K562 (cell line): ENCODE data around the gene SEMA3G. TPM values are rescaled to one million over a fixed set of nuclear protein-coding genes. Genes with fewer than 3 reads are reported as not detected.

Source experiments
- ATAC-seq: fragments of 200-7000 bp; cut with Tn5 transposase; 3 replicates; pipeline ENCODE4 v1.9.1; 2020; ENCODE audit warnings: moderate library complexity
- BruUV-seq: library from RNA; stranded (reverse); fragments of 400-500 nt; replicated peaks from 2 replicates; lab custom pipeline; 2021; lab: Mats Ljungman, UMichigan
- CTCF ChIA-PET: fragments of 300-600 bp; formaldehyde crosslinking; extraction: SDS; loops from one replicate; lab custom pipeline; 2021; ENCODE audit warnings: low intra/inter-chr PET ratio; lab: Yijun Ruan, JAX
- POLR2A ChIA-PET: fragments of 300-600, 350-650 bp; sonication (Branson Sonifier 250); formaldehyde crosslinking; extraction: SDS; loops from one replicate; lab custom pipeline; 2021; ENCODE audit warnings: antibody characterized with exemption, inconsistent platforms; lab: Yijun Ruan, JAX
- DNase-seq, 4 experiments: peaks; one replicate each; pipeline versions ENCODE4 v3.0.0 to v3.0.0-alpha.2; 2011 to 2018; ENCODE audit warnings: low spot score in 3 of 4, mixed read lengths in 3 of 4; ENCODE audit errors: extremely low read depth in 1 of 4
- FAIRE-seq: peaks from 2 replicates; lab custom pipeline; 2011; peaks lifted over from hg19 to GRCh38; lab: Jason Lieb, UNC
- H2AFZ ChIP-seq: 2 replicates; pipeline ENCODE4 v1.6.0; 2011; ENCODE audit warnings: low read depth, low read length, control low read depth, inconsistent platforms
- H3K27ac ChIP-seq: fragments of 200-600 bp; 3 replicates; pipeline ENCODE4 v1.8.0; 2011; ENCODE audit warnings: low read depth, mild to moderate bottlenecking, control low read depth, inconsistent platforms, low read length, moderate library complexity, mixed read lengths; ENCODE audit errors: extremely low read depth
- H3K27me3 ChIP-seq, 2 experiments: fragments of 300-600 bp in 1 of 2; 2 replicates in 1 of 2; 3 replicates in 1 of 2; pipeline versions ENCODE4 v1.6.0 to v1.8.0; 2011; ENCODE audit warnings: inconsistent platforms in 2 of 2, low read length in 2 of 2, mild to moderate bottlenecking in 1 of 2, mixed read lengths in 1 of 2, moderate library complexity in 1 of 2; ENCODE audit not compliant: control insufficient read depth in 2 of 2, insufficient read depth in 2 of 2
- H3K36me3 ChIP-seq: fragments of 300-600 bp; 3 replicates; pipeline ENCODE4 v1.8.0; 2011; ENCODE audit warnings: mild to moderate bottlenecking, low read length, inconsistent platforms; ENCODE audit not compliant: control insufficient read depth, insufficient read depth
- H3K4me1 ChIP-seq, 2 experiments: fragments of 200-600 bp in 1 of 2; replicated peaks in 1 of 2; 2 replicates in 1 of 2; 3 replicates in 1 of 2; pipeline versions ENCODE4 v1.5.1 to v1.8.0; 2011; ENCODE audit warnings: inconsistent platforms in 2 of 2, low read length in 2 of 2, mild to moderate bottlenecking in 1 of 2, mixed read lengths in 1 of 2, moderate library complexity in 1 of 2; ENCODE audit not compliant: control insufficient read depth in 2 of 2, insufficient read depth in 2 of 2
- H3K4me2 ChIP-seq: 2 replicates; pipeline ENCODE4 v1.6.1; 2011; ENCODE audit warnings: low read length, control low read depth, inconsistent platforms, mixed read lengths; ENCODE audit not compliant: insufficient read depth
- H3K4me3 ChIP-seq: fragments of 200-600 bp; sonication (generic), shearing (Covaris generic); 2 replicates; pipeline ENCODE4 v1.5.1; 2016; ENCODE audit warnings: control low read depth, inconsistent platforms
- H3K79me2 ChIP-seq: fragments of 200-600 bp; 3 replicates; pipeline ENCODE4 v1.8.0; 2011; ENCODE audit warnings: low read length, inconsistent platforms; ENCODE audit not compliant: control insufficient read depth, insufficient read depth
- H3K9ac ChIP-seq, 2 experiments: 2 replicates each; pipeline versions ENCODE4 v1.6.0 to v1.6.1; 2011; ENCODE audit warnings: low read depth in 2 of 2, low read length in 2 of 2, control low read depth in 1 of 2, inconsistent platforms in 1 of 2, mild to moderate bottlenecking in 1 of 2, mixed read lengths in 1 of 2; ENCODE audit not compliant: insufficient read depth in 1 of 2
- H3K9me1 ChIP-seq: one replicate; pipeline ENCODE4 v1.6.0; 2011; ENCODE audit warnings: inconsistent platforms, mild to moderate bottlenecking, low read length, moderate library complexity; ENCODE audit not compliant: control insufficient read depth, insufficient read depth
- H3K9me3 ChIP-seq: replicated peaks from 2 replicates; pipeline ENCODE4 v1.5.1; 2011; ENCODE audit warnings: low read depth, low read length, inconsistent platforms; ENCODE audit not compliant: control insufficient read depth, insufficient read depth
- H4K20me1 ChIP-seq: replicated peaks from 2 replicates; pipeline ENCODE4 v1.6.1; 2011; ENCODE audit warnings: low read length, inconsistent platforms, mixed read lengths; ENCODE audit not compliant: control insufficient read depth, insufficient read depth
- ARID1B ChIP-seq: fragments of 450-650 bp; IDR thresholded peaks from 2 replicates; pipeline ENCODE4 v1.6.1; 2016; ENCODE audit warnings: antibody characterized with exemption, mild to moderate bottlenecking, inconsistent platforms
- BDP1 ChIP-seq: IDR thresholded peaks from 3 replicates; pipeline ENCODE4 v1.6.1; 2011; ENCODE audit not compliant: insufficient read length, insufficient read depth
- DACH1 ChIP-seq: fragments of 450-650 bp; IDR thresholded peaks from 2 replicates; pipeline ENCODE4 v1.6.1; 2018; ENCODE audit not compliant: partially characterized antibody
- E2F3 ChIP-seq: fragments of 250-450 bp; sonication (Bioruptor Pico); IDR thresholded peaks from 2 replicates; pipeline ENCODE4 v1.4.0; 2020; ENCODE audit warnings: mild to moderate bottlenecking
- JUNB ChIP-seq: fragments of 450-650 bp; formaldehyde crosslinking; conservative IDR thresholded peaks from 2 replicates; pipeline ENCODE4 v1.4.0; 2020; ENCODE audit warnings: mild to moderate bottlenecking
- MYNN ChIP-seq, 2 experiments: sonication (generic); formaldehyde crosslinking in 1 of 2; IDR thresholded peaks; 2 replicates each; pipeline versions ENCODE4 v1.5.0 to v1.6.1; 2016 to 2020; ENCODE audit warnings: antibody characterized with exemption in 1 of 2, missing genetic modification reagents in 1 of 2
- NONO ChIP-seq, 2 experiments: fragments of 200-400 bp in 1 of 2; fragments of 450-650 bp in 1 of 2; formaldehyde crosslinking in 1 of 2; IDR thresholded peaks; 2 replicates each; pipeline ENCODE4 v1.6.1; 2017; ENCODE audit warnings: low read depth in 2 of 2, mild to moderate bottlenecking in 2 of 2, moderate library complexity in 2 of 2, low read length in 1 of 2
- POLR2G ChIP-seq: fragments of 200-400 bp; formaldehyde crosslinking; IDR thresholded peaks from 2 replicates; pipeline ENCODE4 v1.6.1; 2017; ENCODE audit warnings: low read depth, mild to moderate bottlenecking, antibody characterized with exemption, low read length, moderate library complexity
- SNAPC5 ChIP-seq: fragments of 250-450 bp; sonication (Bioruptor Pico); IDR thresholded peaks from 2 replicates; pipeline ENCODE4 v1.8.0; 2021; ENCODE audit warnings: moderate library complexity, mild to moderate bottlenecking, inconsistent platforms
- TCF3 ChIP-seq: sonication (generic); formaldehyde crosslinking; IDR thresholded peaks from 2 replicates; pipeline ENCODE4 v1.4.0; 2020; ENCODE audit warnings: mild to moderate bottlenecking, missing genetic modification reagents
- ZFP36 ChIP-seq: fragments of 150-350 bp; IDR thresholded peaks from 2 replicates; pipeline ENCODE4 v1.6.1; 2018; ENCODE audit warnings: low read length, low read depth; ENCODE audit not compliant: partially characterized antibody
- ZNF12 ChIP-seq: sonication (generic); formaldehyde crosslinking; IDR thresholded peaks from 2 replicates; pipeline ENCODE4 v1.4.0; 2020; ENCODE audit warnings: mild to moderate bottlenecking, missing genetic modification reagents
- ZNF124 ChIP-seq: sonication (generic); formaldehyde crosslinking; IDR thresholded peaks from 2 replicates; pipeline ENCODE4 v1.8.1; 2022; ENCODE audit warnings: missing genetic modification reagents
- ZNF384 ChIP-seq: IDR thresholded peaks from 2 replicates; pipeline ENCODE4 v1.6.1; 2012; ENCODE audit warnings: low read depth, low read length, improper control_type of control experiment
- ZNF79 ChIP-seq: fragments of 250-450 bp; sonication (Bioruptor Pico); IDR thresholded peaks from 2 replicates; pipeline ENCODE4 v1.4.0; 2020; ENCODE audit warnings: low read depth, mild to moderate bottlenecking, moderate library complexity
- WGBS: fragments of 100-300 bp; shearing (Covaris generic); methylation state at CpG from one replicate; pipeline ENCODE4 v1.1.6; 2016; ENCODE audit warnings: low coverage, mixed read lengths; ENCODE audit not compliant: insufficient coverage; ENCODE audit errors: missing lambda C conversion rate; 5-methylcytosine and 5-hydroxymethylcytosine counted together
- in situ Hi-C: fragments of 300-500 bp; cut with MboI; formaldehyde crosslinking; loops from 4 replicates; pipeline ENCODE4 v1.15.0; 2018; ENCODE audit warnings: inconsistent platforms, mixed read lengths
- intact Hi-C: fragments of 100-400 bp; cut with micrococcal nuclease; formaldehyde crosslinking; loops from 2 replicates; pipeline ENCODE4 v1.14.2; 2022
- polyA plus RNA-seq, 8 experiments: library from polyadenylated mRNA; depleted of rRNA in 4 of 8; stranded (reverse) in 5 of 8; unstranded in 3 of 8; fragments of >200 nt; fragmentation: Nextera tagmentation in 2 of 8; fragmentation: Illumina TruSeq in 1 of 8; extraction: Ambion mirVana in 2 of 8; extraction: Trizol in 1 of 8; gene quantifications; 2 replicates each; pipeline versions ENCODE4 v1.2.1 to v1.2.3, GENCODE V29; 2011 to 2014; ENCODE audit warnings: inconsistent platforms in 1 of 8, missing spikeins in 1 of 8
- total RNA-seq, 7 experiments: library from RNA; depleted of rRNA in 6 of 7; stranded (reverse); fragments of >200 nt in 6 of 7; fragmentation: Illumina TruSeq in 2 of 7; extraction: Trizol in 2 of 7; gene quantifications; 2 replicates each; pipeline versions ENCODE4 v1.2.1 to v1.2.3, GENCODE V29; 2011 to 2021; ENCODE audit warnings: low replicate concordance in 1 of 7
- TF ChIP-seq, protein P1 (sequence below), 2 experiments: fragments of 450-650 bp; IDR thresholded peaks; 2 replicates each; pipeline ENCODE4 v1.6.1; 2018; ENCODE audit warnings: mild to moderate bottlenecking in 2 of 2, low read depth in 1 of 2; ENCODE audit not compliant: partially characterized antibody in 2 of 2

Gene SEMA3G
- total and polyA plus RNA-seq, 9 of the 15 experiments (the other 6 are each of a cell fraction or from before 2014, with no cell fraction given): 0.04 to 0.07 (median 0.05) TPM; not detected in 6

DNA sequence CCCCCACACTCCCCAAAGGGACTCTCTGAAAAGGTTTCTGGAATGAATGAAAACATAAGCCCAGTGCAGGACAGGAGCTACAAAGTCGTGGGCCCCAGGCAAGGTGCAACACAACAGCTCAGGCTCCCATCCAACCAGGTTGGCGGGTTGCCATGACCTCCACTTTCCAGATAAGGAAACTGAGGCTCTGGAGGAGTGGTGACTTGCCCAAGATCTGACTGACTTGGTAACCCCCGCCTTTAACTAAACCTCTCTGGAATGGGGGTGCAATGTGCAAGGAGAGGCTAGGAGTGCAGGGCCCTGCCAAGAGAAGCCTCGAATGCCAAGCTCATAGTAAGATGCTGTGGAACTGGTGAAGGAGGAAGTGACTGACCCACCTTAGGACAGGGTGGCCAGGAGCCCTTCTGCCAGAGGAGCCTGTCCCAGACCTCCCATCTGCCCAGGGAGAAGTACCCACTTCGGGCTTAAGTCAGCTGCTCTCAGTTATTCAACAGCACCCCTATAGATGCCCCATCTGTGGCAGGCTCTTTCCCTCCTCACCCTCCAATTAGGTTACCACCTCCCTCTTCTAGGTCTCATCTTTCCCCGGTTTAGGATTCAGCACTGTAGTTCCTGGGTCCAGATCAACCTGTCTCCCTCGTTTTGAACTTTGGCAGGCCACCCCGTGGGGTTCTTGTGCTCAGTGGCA, 9.5 kb upstream of the SEMA3G start (continued):
- TF ChIP-seq NONO (IDR thresholded peaks at IDR 0.05; ENCODE audit: low read depth in 2 of 2, low read length in 1 of 2): no peak

DNA sequence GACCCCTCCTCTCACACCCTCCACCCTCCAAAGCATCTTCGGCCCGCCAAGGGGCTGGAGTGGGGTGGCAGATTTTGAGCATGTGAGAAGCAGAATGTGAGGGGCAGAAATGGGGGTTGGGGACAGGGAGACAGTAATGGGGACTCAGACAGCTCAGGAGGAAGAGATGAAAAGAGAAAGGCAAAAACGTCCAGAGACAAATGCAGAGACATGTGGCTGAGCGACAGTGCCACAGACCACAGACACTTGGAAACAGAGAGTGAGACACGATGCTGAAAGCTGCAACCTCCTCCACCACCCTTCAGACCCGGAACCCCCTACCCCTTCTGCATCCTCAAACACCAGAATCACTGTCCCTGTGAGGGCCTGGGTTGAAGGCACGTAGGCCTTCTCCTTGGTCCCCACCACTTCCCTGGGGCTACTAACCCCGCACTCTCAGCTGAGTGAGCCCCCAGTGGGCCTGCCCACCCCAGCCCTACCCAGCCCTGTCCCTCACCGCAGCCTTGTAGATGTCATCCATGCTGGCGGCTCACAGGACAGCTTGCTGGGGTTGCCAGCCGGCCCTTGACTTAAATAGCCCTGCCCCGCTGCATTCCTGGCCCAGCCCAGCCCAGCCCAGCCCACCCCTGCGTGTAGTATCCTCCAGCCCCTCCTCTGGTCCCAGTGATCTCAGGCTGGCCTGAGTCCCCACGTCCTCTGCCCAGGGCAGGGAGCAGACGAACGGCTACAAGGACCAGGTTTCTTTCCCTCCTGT, 8.8 kb upstream of the SEMA3G start, which contains the start of gene TNNC1:
Gene TNNC1, minus strand, starts transcription at position 546 of the 754 bp plus-strand sequence. Its CDS starts 26 bp downstream, at position 520.
- H3K9me3 ChIP-seq: no peaks in the 10 kb centered on the region
- ATAC-seq (no peak), DNase-seq (peak in 1 of 4 experiments; percentile 6), FAIRE-seq (no peak)
- intact Hi-C loops (loop anchor here (10.0 kb wide), 1 partner anchor 231 kb away; the partner anchor contains the start of genes GNL3 and PBRM1), in situ Hi-C loops (no loop called here)
- no peaks in the 10 kb centered on the region for H4K20me1 ChIP-seq
- peak within 1 kb of the TSS; percentile 92 for H3K4me3 ChIP-seq
- WGBS: 67% methylated on average over 10 of the region's 16 CpGs
- peak within 1 kb of the TSS; percentile 73; the same call in 2 of the 3 replicates for H3K27ac ChIP-seq
- BruUV-seq: no TSS peak
- peak within 1 kb of the TSS; percentile 84; the same call in 1 of the 2 replicates for H2AFZ ChIP-seq
- no peaks in the 10 kb centered on the region for H3K9me1 ChIP-seq
- peak within 1 kb of the TSS; percentile 68 to 93 for H3K9ac ChIP-seq
- ChIA-PET POLR2A (interaction anchor here (1.2 kb wide), 1 partner anchor 233 kb away, joined by 4 read pairs; no protein-coding TSS in a partner anchor), CTCF (no interaction called here)
- peaks cover 18% of the 10 kb centered on the region; the same call in 2 of the 3 replicates for H3K36me3 ChIP-seq
- peaks cover 28% of the 10 kb centered on the region for H3K79me2 ChIP-seq
- H3K4me2 ChIP-seq: peak within 1 kb of the TSS; percentile 83
- no peaks in the 10 kb centered on the region for H3K27me3 ChIP-seq
- H3K4me1 ChIP-seq: peaks cover 19 to 51% of the 10 kb centered on the region in 2 experiments; a peak in 4 of 5 replicates
- TF ChIP-seq ZNF79 (CRISPR knock-in tag): no peak
- no peak for TF ChIP-seq POLR2G
- TF ChIP-seq ZFP36: no peak
- no peak for TF ChIP-seq ZNF384
- TF ChIP-seq JUNB (CRISPR knock-in tag): no peak
- no peak for TF ChIP-seq ZNF124
- TF ChIP-seq DACH1: no peak
- TF ChIP-seq TCF3 (CRISPR knock-in tag): no peak
- no peak for TF ChIP-seq SNAPC5 (CRISPR knock-in tag)
- TF ChIP-seq BDP1: no peak
- TF ChIP-seq E2F3 (CRISPR knock-in tag): no peak
- TF ChIP-seq, protein P1, sequence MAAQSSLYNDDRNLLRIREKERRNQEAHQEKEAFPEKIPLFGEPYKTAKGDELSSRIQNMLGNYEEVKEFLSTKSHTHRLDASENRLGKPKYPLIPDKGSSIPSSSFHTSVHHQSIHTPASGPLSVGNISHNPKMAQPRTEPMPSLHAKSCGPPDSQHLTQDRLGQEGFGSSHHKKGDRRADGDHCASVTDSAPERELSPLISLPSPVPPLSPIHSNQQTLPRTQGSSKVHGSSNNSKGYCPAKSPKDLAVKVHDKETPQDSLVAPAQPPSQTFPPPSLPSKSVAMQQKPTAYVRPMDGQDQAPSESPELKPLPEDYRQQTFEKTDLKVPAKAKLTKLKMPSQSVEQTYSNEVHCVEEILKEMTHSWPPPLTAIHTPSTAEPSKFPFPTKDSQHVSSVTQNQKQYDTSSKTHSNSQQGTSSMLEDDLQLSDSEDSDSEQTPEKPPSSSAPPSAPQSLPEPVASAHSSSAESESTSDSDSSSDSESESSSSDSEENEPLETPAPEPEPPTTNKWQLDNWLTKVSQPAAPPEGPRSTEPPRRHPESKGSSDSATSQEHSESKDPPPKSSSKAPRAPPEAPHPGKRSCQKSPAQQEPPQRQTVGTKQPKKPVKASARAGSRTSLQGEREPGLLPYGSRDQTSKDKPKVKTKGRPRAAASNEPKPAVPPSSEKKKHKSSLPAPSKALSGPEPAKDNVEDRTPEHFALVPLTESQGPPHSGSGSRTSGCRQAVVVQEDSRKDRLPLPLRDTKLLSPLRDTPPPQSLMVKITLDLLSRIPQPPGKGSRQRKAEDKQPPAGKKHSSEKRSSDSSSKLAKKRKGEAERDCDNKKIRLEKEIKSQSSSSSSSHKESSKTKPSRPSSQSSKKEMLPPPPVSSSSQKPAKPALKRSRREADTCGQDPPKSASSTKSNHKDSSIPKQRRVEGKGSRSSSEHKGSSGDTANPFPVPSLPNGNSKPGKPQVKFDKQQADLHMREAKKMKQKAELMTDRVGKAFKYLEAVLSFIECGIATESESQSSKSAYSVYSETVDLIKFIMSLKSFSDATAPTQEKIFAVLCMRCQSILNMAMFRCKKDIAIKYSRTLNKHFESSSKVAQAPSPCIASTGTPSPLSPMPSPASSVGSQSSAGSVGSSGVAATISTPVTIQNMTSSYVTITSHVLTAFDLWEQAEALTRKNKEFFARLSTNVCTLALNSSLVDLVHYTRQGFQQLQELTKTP (IDR thresholded peaks at IDR 0.05; ENCODE audit: low read depth in 1 of 2, partially characterized antibody in 2 of 2): no peak
- no peak for TF ChIP-seq ARID1B
- no peak for TF ChIP-seq ZNF12 (CRISPR knock-in tag)
- no peak for TF ChIP-seq MYNN (IDR thresholded peaks at IDR 0.05)
- no peak for TF ChIP-seq MYNN (CRISPR knock-in tag; IDR thresholded peaks at IDR 0.05)
